ENCODE data around the gene ALDH1A3.

- TF ChIP-seq ZNF274 (IDR thresholded peaks at IDR 0.05; ENCODE audit: low read depth, low read length) = no peak
- no peak for TF ChIP-seq SUZ12 (IDR thresholded peaks at IDR 0.05; ENCODE audit: extremely low read depth, insufficient read depth, insufficient read length)
- no peak for TF ChIP-seq YY1 (IDR thresholded peaks at IDR 0.05; ENCODE audit: insufficient read depth, insufficient read length)
Measured at GRCh38 chr15:100885811-100886210, 6.2 kb downstream of the ALDH1A3 start.

Data from NT2/D1 (cell line).